ENCODE results near the gene KCTD17. TPM values are rescaled to one million over a fixed set of nuclear protein-coding genes. Genes with fewer than 3 reads are reported as not detected.
"Not testable (repeated sequence)": the region's sequence is repeated elsewhere in the genome, so short reads cannot be mapped to it uniquely, and the experiment has no call there.

Gene KCTD17
- total RNA-seq, 1 experiment from 2014 or later: 29.5 TPM

- Histone ChIP-seq H3K9me2 (ENCODE audit: insufficient read depth) (no peaks in the 10 kb centered on the region), H2AFZ (no peak overlapping the region), H3F3A (ENCODE audit: insufficient read depth, low read depth) (no peaks in the 10 kb centered on the region; the same call in 1 of the 2 replicates), H3K79me2 (ENCODE audit: low read depth) (no peaks in the 10 kb centered on the region), H3K36me3 (ENCODE audit: low read depth) (no peaks in the 10 kb centered on the region), H4K20me1 (ENCODE audit: insufficient read depth) (no peaks in the 10 kb centered on the region), H3K27ac (no peak overlapping the region), H3K27me3 (ENCODE audit: insufficient read depth, low read depth) (peaks cover 44% of the 10 kb centered on the region), H3K4me2 (no peak overlapping the region), H3K4me3 (no peak overlapping the region), H3K4me1 (replicated peaks; ENCODE audit: insufficient read depth) (peaks cover 10% of the 10 kb centered on the region), H3K9me3 (ENCODE audit: insufficient read depth, low read depth) (no peaks in the 10 kb centered on the region)
- ChIA-PET POLR2A (ENCODE audit: unreplicated experiment) (interaction anchor here (0.5 kb wide), 1 partner anchor 30 kb away, joined by 3 read pairs; no protein-coding TSS in a partner anchor), CTCF (no interaction called here)
- intact Hi-C loops (cut with micrococcal nuclease; ENCODE audit: unreplicated experiment): no loop called here
- no TSS peak for BruUV-seq (replicated peaks)
- no peak for DNase-seq
- TF ChIP-seq EZH2 (IDR thresholded peaks at IDR 0.05; ENCODE audit: low read depth) (no peak), CTCF (conservative IDR thresholded peaks at IDR 0.05) (no peak)
Observed at GRCh38 chr22:37069719-37070118, 18.2 kb downstream of the KCTD17 start.

DNA sequence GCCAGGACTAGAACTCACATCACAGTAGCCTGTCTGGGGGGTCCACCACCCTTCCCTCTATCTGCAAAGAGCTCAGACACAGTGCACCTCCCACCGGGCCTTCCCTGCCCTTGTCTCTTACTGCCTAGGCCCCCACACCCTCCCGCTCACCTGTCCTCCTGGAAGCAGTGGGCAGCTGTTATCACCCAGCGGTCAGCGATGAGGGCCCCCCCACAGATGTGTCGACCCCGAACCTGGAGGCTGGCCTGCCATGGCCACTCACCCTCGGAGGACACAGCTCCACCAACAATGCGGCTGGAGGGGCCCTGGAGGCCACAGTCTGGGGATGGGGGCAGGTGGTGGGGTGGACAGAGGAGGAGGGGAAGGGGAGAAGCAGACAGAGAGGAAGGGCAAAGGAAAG, 18.8 kb downstream of the KCTD17 start:
- intact Hi-C loops (cut with micrococcal nuclease; ENCODE audit: unreplicated experiment): no loop called here
- Histone ChIP-seq H2AFZ (no peak overlapping the region), H3K36me3 (ENCODE audit: low read depth) (no peaks in the 10 kb centered on the region), H3K27ac (no peak overlapping the region), H3K4me3 (no peak overlapping the region), H3K27me3 (ENCODE audit: insufficient read depth, low read depth) (peaks cover 50% of the 10 kb centered on the region), H4K20me1 (ENCODE audit: insufficient read depth) (no peaks in the 10 kb centered on the region), H3K79me2 (ENCODE audit: low read depth) (no peaks in the 10 kb centered on the region), H3F3A (ENCODE audit: insufficient read depth, low read depth) (no peaks in the 10 kb centered on the region), H3K9me3 (ENCODE audit: insufficient read depth, low read depth) (no peaks in the 10 kb centered on the region), H3K4me1 (replicated peaks; ENCODE audit: insufficient read depth) (peaks cover 4% of the 10 kb centered on the region), H3K9me2 (ENCODE audit: insufficient read depth) (no peaks in the 10 kb centered on the region), H3K4me2 (no peak overlapping the region)
- ChIA-PET CTCF (no interaction called here), POLR2A (ENCODE audit: unreplicated experiment) (interaction anchor here (0.5 kb wide), 1 partner anchor 30 kb away, joined by 3 read pairs; no protein-coding TSS in a partner anchor)
- TF ChIP-seq EZH2 (IDR thresholded peaks at IDR 0.05; ENCODE audit: low read depth) (no peak), CTCF (conservative IDR thresholded peaks at IDR 0.05) (no peak)
- DNase-seq: no peak
- BruUV-seq (replicated peaks): no TSS peak

DNA sequence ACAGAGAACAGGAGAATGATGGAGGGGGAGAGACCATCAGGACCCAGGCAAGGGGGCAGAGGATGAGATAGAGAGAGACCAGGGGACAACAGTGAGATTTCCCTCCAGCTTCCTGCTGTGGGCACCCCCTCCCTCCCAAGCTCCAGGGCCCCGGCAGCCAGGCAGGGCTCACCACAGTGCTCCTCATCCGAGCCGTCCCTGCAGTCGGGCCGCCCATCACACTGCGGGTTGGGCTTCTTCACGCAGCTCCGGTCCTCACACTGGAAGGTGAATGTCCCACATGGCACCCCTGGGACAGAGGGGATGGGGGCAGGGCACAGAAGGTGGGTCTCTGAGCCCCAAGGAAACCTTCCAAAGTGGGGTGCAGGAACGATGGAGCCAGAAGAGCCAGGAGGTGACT, 19.2 kb downstream of the KCTD17 start:
- intact Hi-C loops (cut with micrococcal nuclease; ENCODE audit: unreplicated experiment): no loop called here
- Histone ChIP-seq H3K79me2 (ENCODE audit: low read depth) (no peaks in the 10 kb centered on the region), H3K4me3 (no peak overlapping the region), H3K36me3 (ENCODE audit: low read depth) (no peaks in the 10 kb centered on the region), H3K27me3 (ENCODE audit: insufficient read depth, low read depth) (peaks cover 54% of the 10 kb centered on the region), H3F3A (ENCODE audit: insufficient read depth, low read depth) (no peaks in the 10 kb centered on the region), H3K4me1 (replicated peaks; ENCODE audit: insufficient read depth) (no peaks in the 10 kb centered on the region), H3K9me3 (ENCODE audit: insufficient read depth, low read depth) (no peaks in the 10 kb centered on the region), H3K27ac (no peak overlapping the region), H4K20me1 (ENCODE audit: insufficient read depth) (no peaks in the 10 kb centered on the region), H2AFZ (no peak overlapping the region), H3K4me2 (no peak overlapping the region), H3K9me2 (ENCODE audit: insufficient read depth) (no peaks in the 10 kb centered on the region)
- DNase-seq: no peak
- BruUV-seq (replicated peaks): no TSS peak
- ChIA-PET POLR2A (ENCODE audit: unreplicated experiment) (no interaction called here), CTCF (no interaction called here)
- TF ChIP-seq CTCF (conservative IDR thresholded peaks at IDR 0.05) (no peak), EZH2 (IDR thresholded peaks at IDR 0.05; ENCODE audit: low read depth) (no peak)

DNA sequence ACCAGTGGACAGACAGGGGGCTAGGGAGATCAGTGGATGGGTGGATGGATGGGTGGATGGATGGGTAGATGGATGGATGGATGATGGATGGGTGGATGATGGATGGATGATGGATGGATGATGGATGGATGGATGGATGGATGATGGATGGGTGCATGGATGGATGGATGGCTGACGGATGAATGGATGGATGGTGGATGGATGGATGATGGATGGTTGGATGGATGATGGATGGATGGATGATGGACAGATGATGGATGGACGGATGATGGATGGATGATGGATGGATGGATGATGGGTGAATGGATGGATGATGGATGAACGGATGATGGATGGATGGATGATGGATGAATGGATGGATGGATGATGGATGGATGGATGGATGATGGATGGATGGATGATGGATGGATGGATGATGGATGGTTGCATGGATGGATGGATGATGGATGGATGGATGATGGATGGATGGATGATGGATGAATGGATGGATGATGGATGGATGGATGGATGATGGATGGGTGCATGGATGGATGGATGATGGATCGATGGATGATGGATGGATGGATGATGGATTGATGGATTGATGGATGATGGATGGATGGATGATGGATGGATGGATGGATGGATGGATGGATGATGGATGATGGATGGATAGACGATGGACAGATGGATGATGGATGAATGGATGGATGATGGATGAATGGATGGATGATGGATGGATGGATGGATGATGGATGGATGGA, 20.5 kb downstream of the KCTD17 start:
- POLR2A ChIA-PET (ENCODE audit: unreplicated experiment); BruUV-seq (replicated peaks); H3F3A ChIP-seq (ENCODE audit: insufficient read depth, low read depth); H3K4me2 ChIP-seq; H3K4me3 ChIP-seq; intact Hi-C loops (cut with micrococcal nuclease; ENCODE audit: unreplicated experiment); H3K79me2 ChIP-seq (ENCODE audit: low read depth); H3K4me1 ChIP-seq (replicated peaks; ENCODE audit: insufficient read depth); H3K27ac ChIP-seq; H4K20me1 ChIP-seq (ENCODE audit: insufficient read depth); H3K36me3 ChIP-seq (ENCODE audit: low read depth); H3K9me3 ChIP-seq (ENCODE audit: insufficient read depth, low read depth); DNase-seq; H2AFZ ChIP-seq; CTCF ChIA-PET; H3K9me2 ChIP-seq (ENCODE audit: insufficient read depth): not testable (repeated sequence)
- peaks cover 67% of the 10 kb centered on the region for H3K27me3 ChIP-seq (ENCODE audit: insufficient read depth, low read depth)

Measured in PC-9 (cell line).